Measurements from ENCODE around the gene GATB. TPM values are rescaled to one million over a fixed set of nuclear protein-coding genes. Genes with fewer than 3 reads are reported as not detected.

Gene GATB
- total RNA-seq, 1 donor, result 17.2 TPM

GRCh38 chr4:151774324-151774723, 13.5 kb upstream of the GATB start:
- DNase-seq (ENCODE audit: low read depth), result no peak
- H3K4me3 ChIP-seq (ENCODE audit: low read depth, low read length), result no peak overlapping the region
- no peak for TF ChIP-seq CTCF (IDR thresholded peaks at IDR 0.05; ENCODE audit: insufficient read depth, low read length)

DNA sequence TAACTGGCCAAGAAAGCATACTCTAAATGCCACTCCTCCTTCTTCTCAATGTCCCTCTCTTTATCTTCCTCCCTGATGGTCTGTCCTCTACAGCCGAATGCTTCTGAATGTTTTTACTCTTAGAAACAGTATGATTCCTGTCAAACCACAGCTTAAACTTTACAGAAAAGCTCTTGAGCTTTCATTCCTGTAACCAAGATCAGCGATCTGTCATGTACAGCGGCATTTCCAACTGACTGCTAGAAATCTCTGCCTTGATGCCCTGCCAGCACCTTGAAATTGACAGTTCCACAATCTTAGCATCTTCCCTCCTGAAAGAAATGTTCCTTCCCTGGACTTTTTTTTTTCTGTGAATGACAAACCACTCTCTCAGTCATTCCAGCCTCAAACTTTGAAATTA, 11.5 kb upstream of the GATB start:
- H3K4me3 ChIP-seq (ENCODE audit: low read depth, low read length), result no peak overlapping the region
- TF ChIP-seq CTCF (IDR thresholded peaks at IDR 0.05; ENCODE audit: insufficient read depth, low read length), result no peak
- DNase-seq (ENCODE audit: low read depth), result no peak

GRCh38 chr4:151771664-151772063, 10.9 kb upstream of the GATB start:
- no peak overlapping the region for H3K4me3 ChIP-seq (ENCODE audit: low read depth, low read length)
- peak; percentile 23 for DNase-seq (ENCODE audit: low read depth)
- no peak for TF ChIP-seq CTCF (IDR thresholded peaks at IDR 0.05; ENCODE audit: insufficient read depth, low read length)

DNA sequence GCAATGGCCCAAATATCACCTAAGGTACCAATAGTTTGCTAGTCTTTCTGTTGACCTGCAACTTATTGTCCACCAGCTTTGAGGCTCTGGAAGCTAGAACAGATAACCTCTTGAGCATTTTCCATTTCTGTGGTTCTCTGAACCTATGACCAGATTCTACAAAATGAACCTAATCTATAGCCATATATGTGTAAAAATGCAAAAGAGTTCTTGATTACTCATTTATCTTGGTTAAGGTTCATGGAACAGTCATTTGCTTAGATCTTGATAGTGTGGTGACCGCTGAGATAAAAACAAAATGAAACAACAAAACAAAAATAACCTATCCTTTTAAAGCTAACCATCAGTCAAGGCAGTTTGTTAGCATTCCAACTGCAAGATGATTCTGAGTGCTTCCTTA, 9.3 kb upstream of the GATB start:
- H3K4me3 ChIP-seq (ENCODE audit: low read depth, low read length), result no peak overlapping the region
- DNase-seq (ENCODE audit: low read depth), result no peak
- TF ChIP-seq CTCF (IDR thresholded peaks at IDR 0.05; ENCODE audit: insufficient read depth, low read length), result no peak

GRCh38 chr4:151768835-151769234, 8.0 kb upstream of the GATB start:
- no peak for TF ChIP-seq CTCF (IDR thresholded peaks at IDR 0.05; ENCODE audit: insufficient read depth, low read length)
- no peak overlapping the region for H3K4me3 ChIP-seq (ENCODE audit: low read depth, low read length)
- no peak for DNase-seq (ENCODE audit: low read depth)

- TF ChIP-seq CTCF (IDR thresholded peaks at IDR 0.05; ENCODE audit: insufficient read depth, low read length), result no peak
- no peak for DNase-seq (ENCODE audit: low read depth)
- no peak overlapping the region for H3K4me3 ChIP-seq (ENCODE audit: low read depth, low read length)
Observed at GRCh38 chr4:151766691-151767090, 5.9 kb upstream of the GATB start.

- no peak for TF ChIP-seq CTCF (IDR thresholded peaks at IDR 0.05; ENCODE audit: insufficient read depth, low read length)
- peak overlapping the region; percentile 94 for H3K4me3 ChIP-seq (ENCODE audit: low read depth, low read length)
- DNase-seq (ENCODE audit: low read depth), result no peak
Observed at GRCh38 chr4:151760002-151760401, 805 bp downstream of the GATB start.

Data from fibroblast of the aortic adventitia (primary cell).